Neutrophil (primary cell): ENCODE data around the gene TNC.

Experiments
- H3K27ac ChIP-seq: fragments of 200-600 bp; sonication (generic); 2 replicates; pipeline ENCODE4 v1.5.1; 2016; ENCODE audit warnings: mild to moderate bottlenecking, moderate library complexity
- H3K27me3 ChIP-seq: fragments of 200-600 bp; sonication (generic); 2 replicates; pipeline ENCODE4 v1.6.0; 2016; ENCODE audit warnings: mild to moderate bottlenecking
- H3K36me3 ChIP-seq: fragments of 200-600 bp; sonication (generic); 2 replicates; pipeline ENCODE4 v1.5.1; 2017
- H3K4me1 ChIP-seq, 2 experiments: fragments of 200-600 bp in 1 of 2; sonication (generic) in 1 of 2; 1 replicate in 1 of 2; 2 replicates in 1 of 2; pipeline versions ENCODE4 v1.5.1 to v1.6.1; 2013 to 2016; ENCODE audit warnings: low read depth in 1 of 2, low read length in 1 of 2, mild to moderate bottlenecking in 1 of 2, moderate library complexity in 1 of 2; ENCODE audit not compliant: control insufficient read depth in 1 of 2, insufficient read depth in 1 of 2
- H3K4me3 ChIP-seq, 2 experiments: fragments of 200-600 bp in 1 of 2; sonication (generic) in 1 of 2; 1 replicate in 1 of 2; 2 replicates in 1 of 2; pipeline ENCODE4 v1.5.1; 2013 to 2016; ENCODE audit warnings: low read depth in 1 of 2, low read length in 1 of 2, mild to moderate bottlenecking in 1 of 2, moderate library complexity in 1 of 2
- H3K9me3 ChIP-seq: fragments of 200-600 bp; sonication (generic); 2 replicates; pipeline ENCODE4 v1.5.1; 2016
- CTCF ChIP-seq: fragments of 200-600 bp; sonication (generic); IDR thresholded peaks from 2 replicates; pipeline ENCODE4 v1.5.1; 2016; ENCODE audit warnings: antibody characterized with exemption

The TNC gene

GRCh38 chr9:115103746-115104477, 14.0 kb downstream of the TNC start:
- TF ChIP-seq CTCF: no peak
- Histone ChIP-seq H3K4me3 (no peak overlapping the region), H3K27ac (no peak overlapping the region), H3K27me3 (no peaks in the 10 kb centered on the region), H3K4me1 (no peaks in the 10 kb centered on the region), H3K9me3 (no peaks in the 10 kb centered on the region), H3K36me3 (no peaks in the 10 kb centered on the region)

GRCh38 chr9:115099901-115100300, 18.1 kb downstream of the TNC start:
- no peaks in the 10 kb centered on the region for H3K9me3 ChIP-seq
- no peak for TF ChIP-seq CTCF
- H3K4me1 ChIP-seq: no peaks in the 10 kb centered on the region
- H3K36me3 ChIP-seq: no peaks in the 10 kb centered on the region
- no peaks in the 10 kb centered on the region for H3K27me3 ChIP-seq
- H3K4me3 ChIP-seq: no peak overlapping the region
- H3K27ac ChIP-seq: no peak overlapping the region

GRCh38 chr9:115098226-115098965, 19.6 kb downstream of the TNC start:
- no peaks in the 10 kb centered on the region for H3K9me3 ChIP-seq
- H3K27ac ChIP-seq: no peak overlapping the region
- H3K4me3 ChIP-seq: no peak overlapping the region
- no peaks in the 10 kb centered on the region for H3K27me3 ChIP-seq
- no peaks in the 10 kb centered on the region for H3K4me1 ChIP-seq
- H3K36me3 ChIP-seq: no peaks in the 10 kb centered on the region
- no peak for TF ChIP-seq CTCF

GRCh38 chr9:115093520-115093919, 24.4 kb downstream of the TNC start:
- Histone ChIP-seq H3K4me3 (no peak overlapping the region), H3K4me1 (no peaks in the 10 kb centered on the region), H3K27me3 (no peaks in the 10 kb centered on the region), H3K36me3 (no peaks in the 10 kb centered on the region), H3K9me3 (no peaks in the 10 kb centered on the region), H3K27ac (no peak overlapping the region)
- TF ChIP-seq CTCF: no peak

- no peak for TF ChIP-seq CTCF
- Histone ChIP-seq H3K4me1 (no peaks in the 10 kb centered on the region), H3K9me3 (no peaks in the 10 kb centered on the region), H3K4me3 (no peak overlapping the region), H3K36me3 (no peaks in the 10 kb centered on the region), H3K27ac (no peak overlapping the region), H3K27me3 (no peaks in the 10 kb centered on the region)
Measured at GRCh38 chr9:115090486-115090885, 27.5 kb downstream of the TNC start.
